Thyroid gland (tissue), 4 donors: ENCODE results near the gene GRIA1.

Experiments used
- CTCF ChIP-seq, 6 experiments: fragments of 200-600 bp in 3 of 6; fragments of 450-650 bp in 3 of 6; sonication (generic) in 3 of 6; IDR thresholded peaks; one replicate each; pipeline ENCODE4 v1.5.1; 2016 to 2019; ENCODE audit warnings: antibody characterized with exemption in 6 of 6, mild to moderate bottlenecking in 2 of 6, inconsistent platforms in 1 of 6, moderate library complexity in 1 of 6
- POLR2A ChIP-seq, 2 donors: fragments of 450-650 bp; IDR thresholded peaks; one replicate each; pipeline ENCODE4 v1.6.1; 2017; ENCODE audit warnings: antibody characterized with exemption in 2 of 2, mild to moderate bottlenecking in 2 of 2, moderate library complexity in 1 of 2

- TF ChIP-seq CTCF (IDR thresholded peaks at IDR 0.05) = no peak
- no peak for TF ChIP-seq POLR2A (IDR thresholded peaks at IDR 0.05)
Measured at GRCh38 chr5:153674356-153674755, 183.9 kb downstream of the GRIA1 start.
